Measurements from ENCODE around the gene SDHA. TPM values are rescaled to one million over a fixed set of nuclear protein-coding genes. Genes with fewer than 3 reads are reported as not detected.

Gene SDHA
- total and polyA plus RNA-seq, 5 experiments from 2014 or later, result 130 to 200 (median 160) TPM

DNA sequence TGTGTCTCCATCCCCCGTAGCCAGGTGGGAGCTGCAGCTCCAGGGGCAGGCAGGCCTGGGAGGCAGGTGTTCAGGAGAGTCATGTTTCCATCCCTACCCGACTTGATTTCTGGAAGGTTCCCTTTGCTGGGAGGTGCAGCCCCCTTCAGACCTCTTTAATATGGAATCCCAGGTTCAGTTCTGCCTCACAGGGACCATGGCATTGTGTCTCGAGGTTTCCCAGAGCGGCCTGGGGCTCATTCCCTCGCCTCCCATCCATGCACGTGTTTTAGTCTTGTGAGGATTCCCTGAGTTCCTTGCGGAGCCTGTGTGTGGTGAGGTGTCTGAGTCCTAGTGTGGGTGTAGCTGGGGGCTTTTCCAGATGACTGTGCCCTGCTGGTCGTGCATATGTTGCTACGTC, 86.9 kb downstream of the SDHA start:
- POLR2A ChIA-PET, result no interaction called here
- DNase-seq, result no peak
- peaks cover 0 to 31% (median 4%) of the 10 kb centered on the region in 3 donors for H3K36me3 Mint-ChIP-seq
- no peak for ATAC-seq
- H3K4me1 Mint-ChIP-seq, result peaks cover 19 to 31% (median 25%) of the 10 kb centered on the region in 4 donors
- H3K9me3 Mint-ChIP-seq, result no peaks in the 10 kb centered on the region
- H3K4me3 Mint-ChIP-seq, result no peak overlapping the region
- H3K27ac Mint-ChIP-seq, result peak overlapping the region in 1 of 10 donors; percentile 68
- no peaks in the 10 kb centered on the region for H3K27me3 Mint-ChIP-seq

DNA sequence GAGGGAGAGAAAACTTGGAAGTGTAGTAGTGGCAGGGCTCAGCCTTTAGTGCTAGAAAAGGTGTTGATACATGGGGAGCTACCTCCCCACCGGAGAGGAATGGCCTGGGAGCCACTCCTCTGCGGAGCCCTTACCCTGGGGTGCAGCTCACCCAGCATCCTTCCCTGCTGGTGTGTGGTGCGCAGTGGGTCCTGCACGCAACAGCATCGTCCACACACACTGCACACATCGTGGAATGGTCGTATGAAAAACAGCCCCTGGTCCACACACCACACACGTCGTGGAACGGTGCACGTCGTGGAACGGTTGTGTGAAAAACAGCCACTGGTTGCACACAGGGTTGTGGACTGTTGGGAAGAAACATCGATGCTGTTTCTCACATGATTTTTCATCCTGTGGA, 87.3 kb downstream of the SDHA start:
- ATAC-seq (no peak), DNase-seq (no peak)
- peaks cover 0 to 31% (median 4%) of the 10 kb centered on the region in 3 donors for H3K36me3 Mint-ChIP-seq
- H3K4me3 Mint-ChIP-seq, result no peak overlapping the region
- H3K9me3 Mint-ChIP-seq, result no peaks in the 10 kb centered on the region
- POLR2A ChIA-PET, result no interaction called here
- H3K4me1 Mint-ChIP-seq, result peaks cover 19 to 31% (median 25%) of the 10 kb centered on the region in 4 donors
- H3K27ac Mint-ChIP-seq, result peak overlapping the region in 1 of 10 donors; percentile 68
- no peaks in the 10 kb centered on the region for H3K27me3 Mint-ChIP-seq

DNA sequence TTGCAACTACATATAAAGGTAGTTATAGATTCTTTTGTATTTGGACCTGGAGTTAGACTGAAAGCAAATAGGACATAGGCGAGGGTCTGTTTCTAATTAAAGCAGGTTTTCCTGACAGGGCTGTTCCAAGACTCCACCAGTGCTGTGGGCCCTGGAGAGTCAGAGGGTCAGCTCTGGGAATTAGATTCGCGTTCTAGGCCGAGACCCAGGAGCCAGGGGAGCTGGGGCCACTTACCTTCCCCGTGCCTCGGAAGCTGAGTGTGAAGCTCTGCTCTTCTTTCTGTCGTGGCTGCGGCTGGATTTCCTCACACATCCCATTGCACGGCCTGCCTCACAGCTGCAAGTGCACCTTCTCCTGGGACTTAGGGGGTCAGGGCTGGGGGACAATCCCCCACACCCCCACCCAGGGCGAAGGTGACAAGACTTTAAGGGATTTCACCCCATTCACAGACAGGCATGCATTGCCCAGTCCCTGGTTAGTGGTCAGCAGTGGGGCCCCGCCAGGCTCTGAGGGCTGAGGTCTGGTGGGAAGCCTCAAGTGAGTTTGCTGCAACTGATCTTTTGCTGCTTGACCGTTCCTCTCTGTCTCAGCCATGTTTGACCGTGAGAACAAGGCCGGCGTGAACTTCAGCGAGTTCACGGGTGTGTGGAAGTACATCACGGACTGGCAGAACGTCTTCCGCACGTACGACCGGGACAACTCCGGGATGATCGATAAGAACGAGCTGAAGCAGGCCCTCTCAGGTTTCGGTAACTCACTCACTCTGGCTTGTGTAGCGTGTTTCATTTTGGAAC, 88.1 kb downstream of the SDHA start:
- no peak overlapping the region for H3K4me3 Mint-ChIP-seq
- H3K36me3 Mint-ChIP-seq, result peaks cover 0 to 33% (median 4%) of the 10 kb centered on the region in 3 donors
- peaks cover 16 to 27% (median 21%) of the 10 kb centered on the region in 4 donors for H3K4me1 Mint-ChIP-seq
- H3K9me3 Mint-ChIP-seq, result no peaks in the 10 kb centered on the region
- POLR2A ChIA-PET, result no interaction called here
- no peak for ATAC-seq
- H3K27me3 Mint-ChIP-seq, result no peaks in the 10 kb centered on the region
- peak overlapping the region in 1 of 10 donors; percentile 27 for H3K27ac Mint-ChIP-seq
- peak in 1 of 10 donors; percentile 45 for DNase-seq

Other genes starting within 250 kb of the SDHA start
- not detected for gene PLEKHG4B, start 126.2 kb upstream of the SDHA start, total RNA-seq
- gene PLEKHG4B, start 126.2 kb upstream of the SDHA start, polyA plus RNA-seq, result not detected
- not detected for gene LRRC14B, start 26.8 kb upstream of the SDHA start, total RNA-seq
- under 1 TPM in 2 of 3 donors, not detected in 1; 0.13 to 0.31 TPM for gene LRRC14B, start 26.8 kb upstream of the SDHA start, polyA plus RNA-seq
- gene CCDC127, start 167 bp upstream of the SDHA start, total RNA-seq, result 10 to 100 TPM in 1 of 2 experiments, 1 to 10 TPM in 1; 8.4 to 10.1 TPM
- 1 to 10 TPM; 3.2 to 4.4 (median 3.5) TPM for gene CCDC127, start 167 bp upstream of the SDHA start, polyA plus RNA-seq
- 10 to 100 TPM; 92.5 to 98.2 TPM for gene PDCD6, start 53.3 kb downstream of the SDHA start, total RNA-seq
- gene PDCD6, start 53.3 kb downstream of the SDHA start, polyA plus RNA-seq, result 100 to 1,000 TPM; 183 to 223 (median 211) TPM
- 1 to 10 TPM; 5.8 to 7.6 TPM for gene AHRR, start 103.4 kb downstream of the SDHA start, total RNA-seq
- under 1 TPM in 2 of 3 donors, not detected in 1; 0.11 to 0.23 TPM for gene AHRR, start 103.4 kb downstream of the SDHA start, polyA plus RNA-seq
- gene EXOC3, start 224.9 kb downstream of the SDHA start, total RNA-seq, result 10 to 100 TPM; 93.3 to 99.5 TPM
- gene EXOC3, start 224.9 kb downstream of the SDHA start, polyA plus RNA-seq, result 10 to 100 TPM; 29.7 to 57.1 (median 42.5) TPM